Neural progenitor cell (in vitro differentiated cells): ENCODE measurements around the gene PTOV1.

Source experiments
- EZH2 ChIP-seq: fragments of 200-600 bp; sonication (generic); IDR thresholded peaks from 2 replicates; pipeline ENCODE4 v1.6.1; 2017; ENCODE audit warnings: antibody characterized with exemption, mild to moderate bottlenecking, moderate library complexity
- EZH2phosphoT487 ChIP-seq: fragments of 200-600 bp; sonication (generic); IDR thresholded peaks from 2 replicates; pipeline ENCODE4 v1.6.1; 2017; ENCODE audit warnings: antibody characterized with exemption
- TF ChIP-seq, protein P1 (sequence below): fragments of 200-600 bp; sonication (generic); IDR thresholded peaks from 2 replicates; pipeline ENCODE4 v1.5.1; 2017; ENCODE audit warnings: antibody characterized with exemption, mild to moderate bottlenecking

DNA sequence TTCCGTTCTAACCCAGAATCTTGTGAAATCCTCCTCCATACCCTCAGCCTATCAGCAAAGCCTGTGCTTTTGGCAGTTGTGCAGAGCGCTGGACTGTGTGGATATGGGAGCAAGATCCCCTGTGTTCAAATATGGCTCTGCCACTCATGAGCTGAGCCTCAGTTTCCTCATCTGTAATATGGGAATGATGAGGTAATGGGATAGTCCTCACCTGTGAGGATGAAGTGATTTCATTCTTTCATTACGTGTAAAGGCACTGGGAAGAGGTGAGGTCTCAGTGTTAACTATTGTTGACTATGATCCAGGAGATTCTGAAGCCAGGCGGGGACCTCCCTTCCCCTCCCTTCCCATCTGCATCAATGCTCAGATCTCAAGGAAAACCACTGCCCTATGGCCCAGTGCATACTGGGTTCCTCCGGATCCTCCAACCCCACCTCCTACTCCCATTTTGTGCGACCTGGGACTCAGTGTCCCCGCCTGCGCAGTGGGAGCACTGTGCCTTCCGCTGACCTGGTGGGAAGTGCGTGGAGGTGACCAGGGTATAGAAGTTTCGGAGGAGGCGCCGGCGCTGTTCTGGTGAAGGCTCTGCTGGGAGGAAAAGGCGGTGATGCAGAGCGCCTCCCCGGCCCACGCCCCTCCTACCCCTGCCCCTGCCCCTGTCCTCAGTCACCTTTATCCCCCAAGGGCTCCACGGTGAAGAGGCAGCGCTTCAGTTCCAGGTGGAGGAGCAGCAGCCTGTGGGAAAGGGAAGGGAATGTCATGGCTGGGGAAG, 42.9 kb upstream of the PTOV1 start:
- TF ChIP-seq, protein P1, sequence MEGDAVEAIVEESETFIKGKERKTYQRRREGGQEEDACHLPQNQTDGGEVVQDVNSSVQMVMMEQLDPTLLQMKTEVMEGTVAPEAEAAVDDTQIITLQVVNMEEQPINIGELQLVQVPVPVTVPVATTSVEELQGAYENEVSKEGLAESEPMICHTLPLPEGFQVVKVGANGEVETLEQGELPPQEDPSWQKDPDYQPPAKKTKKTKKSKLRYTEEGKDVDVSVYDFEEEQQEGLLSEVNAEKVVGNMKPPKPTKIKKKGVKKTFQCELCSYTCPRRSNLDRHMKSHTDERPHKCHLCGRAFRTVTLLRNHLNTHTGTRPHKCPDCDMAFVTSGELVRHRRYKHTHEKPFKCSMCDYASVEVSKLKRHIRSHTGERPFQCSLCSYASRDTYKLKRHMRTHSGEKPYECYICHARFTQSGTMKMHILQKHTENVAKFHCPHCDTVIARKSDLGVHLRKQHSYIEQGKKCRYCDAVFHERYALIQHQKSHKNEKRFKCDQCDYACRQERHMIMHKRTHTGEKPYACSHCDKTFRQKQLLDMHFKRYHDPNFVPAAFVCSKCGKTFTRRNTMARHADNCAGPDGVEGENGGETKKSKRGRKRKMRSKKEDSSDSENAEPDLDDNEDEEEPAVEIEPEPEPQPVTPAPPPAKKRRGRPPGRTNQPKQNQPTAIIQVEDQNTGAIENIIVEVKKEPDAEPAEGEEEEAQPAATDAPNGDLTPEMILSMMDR, result no peak
- TF ChIP-seq EZH2 (no peak), EZH2phosphoT487 (no peak)
